K562 (cell line): ENCODE measurements around the gene PPM1F. TPM values are rescaled to one million over a fixed set of nuclear protein-coding genes. Genes with fewer than 3 reads are reported as not detected.

ENCODE experiments used
- ARNT ChIP-seq, 2 experiments: fragments of 450-650 bp; IDR thresholded peaks; 2 replicates each; pipeline ENCODE4 v1.6.1; 2016; ENCODE audit warnings: mild to moderate bottlenecking in 1 of 2
- ASH1L ChIP-seq: fragments of 450-650 bp; IDR thresholded peaks from 2 replicates; pipeline ENCODE4 v1.6.1; 2018; ENCODE audit warnings: borderline replicate concordance, mild to moderate bottlenecking, low read depth; ENCODE audit not compliant: partially characterized antibody
- CBFB ChIP-seq: sonication (generic); formaldehyde crosslinking; IDR thresholded peaks from 2 replicates; pipeline ENCODE4 v1.4.0; 2020; ENCODE audit warnings: mild to moderate bottlenecking, missing genetic modification reagents
- GATAD2A ChIP-seq: fragments of 450-650 bp; IDR thresholded peaks from 2 replicates; pipeline ENCODE4 v1.6.1; 2017
- MAFF ChIP-seq: IDR thresholded peaks from 2 replicates; pipeline ENCODE4 v1.6.1; 2012; ENCODE audit warnings: low read length, improper control_type of control experiment
- MAFK ChIP-seq: IDR thresholded peaks from 2 replicates; pipeline ENCODE4 v1.6.1; 2011; ENCODE audit warnings: low read length, improper control_type of control experiment
- MBD2 ChIP-seq: sonication (generic); IDR thresholded peaks from 2 replicates; pipeline ENCODE4 v1.6.1; 2016; ENCODE audit warnings: low read depth, borderline replicate concordance
- MED1 ChIP-seq: sonication (generic); formaldehyde crosslinking; IDR thresholded peaks from 2 replicates; pipeline ENCODE4 v1.8.1; 2023; ENCODE audit warnings: missing genetic modification reagents, borderline replicate concordance
- NFATC3 ChIP-seq: fragments of 450-650 bp; IDR thresholded peaks from 2 replicates; pipeline ENCODE4 v1.6.1; 2017; ENCODE audit warnings: mild to moderate bottlenecking
- POLR2AphosphoS2 ChIP-seq: IDR thresholded peaks from 2 replicates; pipeline ENCODE4 v1.6.1; 2012; ENCODE audit warnings: low read length, improper control_type of control experiment
- RHOXF2B ChIP-seq: fragments of 250-450 bp; sonication (Bioruptor Pico); conservative IDR thresholded peaks from 2 replicates; pipeline ENCODE4 v1.5.1; 2021
- SIN3A ChIP-seq, 2 experiments: fragments of 150-350 bp in 1 of 2; IDR thresholded peaks; 2 replicates each; pipeline ENCODE4 v1.6.1; 2011 to 2016; ENCODE audit warnings: borderline replicate concordance in 2 of 2, low read depth in 2 of 2, low read length in 2 of 2, mild to moderate bottlenecking in 2 of 2, moderate library complexity in 2 of 2; ENCODE audit not compliant: control insufficient read depth in 1 of 2
- ZFX ChIP-seq: sonication (generic); formaldehyde crosslinking; IDR thresholded peaks from 2 replicates; pipeline ENCODE4 v1.8.0; 2022; ENCODE audit warnings: mild to moderate bottlenecking, missing genetic modification reagents, moderate library complexity
- ZNF311 ChIP-seq: fragments of 250-450 bp; sonication (Bioruptor Pico); IDR thresholded peaks from 2 replicates; pipeline ENCODE4 v1.4.0; 2020; ENCODE audit warnings: mild to moderate bottlenecking, moderate library complexity
- ZNF584 ChIP-seq: fragments of 200-800 bp; sonication (Bioruptor generic); IDR thresholded peaks from 2 replicates; pipeline ENCODE4 v1.6.1; 2016; ENCODE audit warnings: low read depth, mild to moderate bottlenecking, missing genetic modification characterization, missing compliant biosample characterization
- polyA plus RNA-seq, 8 experiments: library from polyadenylated mRNA; depleted of rRNA in 4 of 8; stranded (reverse) in 5 of 8; unstranded in 3 of 8; fragments of >200 nt; fragmentation: Nextera tagmentation in 2 of 8; fragmentation: Illumina TruSeq in 1 of 8; extraction: Ambion mirVana in 2 of 8; extraction: Trizol in 1 of 8; gene quantifications; 2 replicates each; pipeline versions ENCODE4 v1.2.1 to v1.2.3, GENCODE V29; 2011 to 2014; ENCODE audit warnings: inconsistent platforms in 1 of 8, missing spikeins in 1 of 8
- total RNA-seq, 7 experiments: library from RNA; depleted of rRNA in 6 of 7; stranded (reverse); fragments of >200 nt in 6 of 7; fragmentation: Illumina TruSeq in 2 of 7; extraction: Trizol in 2 of 7; gene quantifications; 2 replicates each; pipeline versions ENCODE4 v1.2.1 to v1.2.3, GENCODE V29; 2011 to 2021; ENCODE audit warnings: low replicate concordance in 1 of 7
- TF ChIP-seq, protein P1 (sequence below): fragments of 450-650 bp; IDR thresholded peaks from 2 replicates; pipeline ENCODE4 v1.7.0; 2016; ENCODE audit warnings: borderline replicate concordance
- TF ChIP-seq, protein P2 (sequence below), 2 experiments: fragments of 450-650 bp in 1 of 2; sonication (generic) in 1 of 2; formaldehyde crosslinking in 1 of 2; IDR thresholded peaks in 1 of 2; conservative IDR thresholded peaks in 1 of 2; 2 replicates each; pipeline versions ENCODE4 v1.6.1 to v1.8.1; 2016 to 2023; ENCODE audit warnings: mild to moderate bottlenecking in 2 of 2, moderate library complexity in 2 of 2, inconsistent platforms in 1 of 2, missing genetic modification reagents in 1 of 2
- TF ChIP-seq, protein P3 (sequence below): fragments of 450-650 bp; formaldehyde crosslinking; IDR thresholded peaks from 2 replicates; pipeline ENCODE4 v1.4.0; 2020; ENCODE audit warnings: mild to moderate bottlenecking, moderate library complexity
- TF ChIP-seq, protein P4 (sequence below): IDR thresholded peaks from 3 replicates; pipeline ENCODE4 v1.6.1; 2011; ENCODE audit warnings: borderline replicate concordance, mild to moderate bottlenecking, moderate library complexity; ENCODE audit not compliant: insufficient read length; ENCODE audit errors: extremely low read depth
- TF ChIP-seq, protein P5 (sequence below): fragments of 250-450 bp; sonication (Bioruptor Pico); IDR thresholded peaks from 2 replicates; pipeline ENCODE4 v1.8.0; 2021; ENCODE audit warnings: moderate library complexity, mild to moderate bottlenecking, inconsistent platforms

Gene PPM1F
- total and polyA plus RNA-seq, 9 of the 15 experiments (the other 6 are each of a cell fraction or from before 2014, with no cell fraction given) = 2.1 to 159 (median 64.0) TPM

DNA sequence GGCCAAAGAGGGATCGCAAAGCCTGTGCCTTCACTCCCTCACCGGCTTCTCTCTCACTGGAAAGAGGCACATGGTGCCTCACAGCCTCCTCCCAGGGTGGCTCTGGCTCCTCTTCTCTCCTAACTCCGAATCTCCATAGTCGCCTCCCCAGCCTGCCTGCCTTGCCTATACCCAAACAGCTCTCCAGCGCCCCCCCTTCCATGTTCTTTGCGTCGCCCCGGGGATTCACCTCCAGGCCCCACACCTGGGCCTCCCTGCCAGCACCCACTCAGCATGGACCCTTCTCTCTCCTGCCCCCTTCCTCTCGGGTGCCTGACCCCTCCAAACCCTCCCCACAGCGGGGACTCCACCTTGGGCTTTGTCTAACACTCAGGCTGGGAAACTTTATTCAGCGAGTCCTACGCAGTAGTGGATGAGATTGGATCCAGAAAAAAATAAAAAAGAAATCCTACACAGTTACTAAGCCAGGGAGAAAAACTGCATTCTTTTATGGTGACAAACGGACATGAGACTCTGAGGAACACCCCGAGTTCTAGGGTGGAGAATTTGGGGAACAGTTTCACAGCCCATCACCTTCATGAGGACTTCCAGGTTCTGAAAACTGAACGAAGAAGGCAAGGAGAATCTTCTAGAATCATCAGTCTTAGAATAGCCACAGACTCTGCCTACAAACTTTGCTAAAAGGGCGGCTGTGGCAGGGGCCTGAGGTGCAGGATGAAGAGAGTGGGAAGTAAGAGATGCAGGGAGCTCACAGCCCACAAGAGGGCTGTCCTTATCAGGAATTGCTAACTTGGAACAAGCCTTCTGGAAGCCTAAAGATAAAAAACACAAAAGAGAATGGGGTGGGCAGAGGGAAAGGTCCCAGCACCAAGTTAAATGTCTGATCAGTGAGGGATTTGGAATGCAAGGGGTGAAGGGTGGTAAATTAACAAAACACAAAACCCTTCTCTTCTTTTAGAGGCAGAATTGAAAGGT, 5.3 kb downstream of the PPM1F start (continued):
- no peak for TF ChIP-seq ASH1L
- TF ChIP-seq, protein P1, sequence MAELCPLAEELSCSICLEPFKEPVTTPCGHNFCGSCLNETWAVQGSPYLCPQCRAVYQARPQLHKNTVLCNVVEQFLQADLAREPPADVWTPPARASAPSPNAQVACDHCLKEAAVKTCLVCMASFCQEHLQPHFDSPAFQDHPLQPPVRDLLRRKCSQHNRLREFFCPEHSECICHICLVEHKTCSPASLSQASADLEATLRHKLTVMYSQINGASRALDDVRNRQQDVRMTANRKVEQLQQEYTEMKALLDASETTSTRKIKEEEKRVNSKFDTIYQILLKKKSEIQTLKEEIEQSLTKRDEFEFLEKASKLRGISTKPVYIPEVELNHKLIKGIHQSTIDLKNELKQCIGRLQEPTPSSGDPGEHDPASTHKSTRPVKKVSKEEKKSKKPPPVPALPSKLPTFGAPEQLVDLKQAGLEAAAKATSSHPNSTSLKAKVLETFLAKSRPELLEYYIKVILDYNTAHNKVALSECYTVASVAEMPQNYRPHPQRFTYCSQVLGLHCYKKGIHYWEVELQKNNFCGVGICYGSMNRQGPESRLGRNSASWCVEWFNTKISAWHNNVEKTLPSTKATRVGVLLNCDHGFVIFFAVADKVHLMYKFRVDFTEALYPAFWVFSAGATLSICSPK = no peak
- TF ChIP-seq, protein P2, sequence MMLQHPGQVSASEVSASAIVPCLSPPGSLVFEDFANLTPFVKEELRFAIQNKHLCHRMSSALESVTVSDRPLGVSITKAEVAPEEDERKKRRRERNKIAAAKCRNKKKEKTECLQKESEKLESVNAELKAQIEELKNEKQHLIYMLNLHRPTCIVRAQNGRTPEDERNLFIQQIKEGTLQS (IDR thresholded peaks at IDR 0.05) = no peak
- TF ChIP-seq, protein P2 (CRISPR knock-in tag; conservative IDR thresholded peaks at IDR 0.05) = peak; percentile 94; the same call in 1 of the 2 replicates
- no peak for TF ChIP-seq ARNT (IDR thresholded peaks at IDR 0.05)
- no peak for TF ChIP-seq RHOXF2B (CRISPR knock-in tag)
- TF ChIP-seq, protein P3, sequence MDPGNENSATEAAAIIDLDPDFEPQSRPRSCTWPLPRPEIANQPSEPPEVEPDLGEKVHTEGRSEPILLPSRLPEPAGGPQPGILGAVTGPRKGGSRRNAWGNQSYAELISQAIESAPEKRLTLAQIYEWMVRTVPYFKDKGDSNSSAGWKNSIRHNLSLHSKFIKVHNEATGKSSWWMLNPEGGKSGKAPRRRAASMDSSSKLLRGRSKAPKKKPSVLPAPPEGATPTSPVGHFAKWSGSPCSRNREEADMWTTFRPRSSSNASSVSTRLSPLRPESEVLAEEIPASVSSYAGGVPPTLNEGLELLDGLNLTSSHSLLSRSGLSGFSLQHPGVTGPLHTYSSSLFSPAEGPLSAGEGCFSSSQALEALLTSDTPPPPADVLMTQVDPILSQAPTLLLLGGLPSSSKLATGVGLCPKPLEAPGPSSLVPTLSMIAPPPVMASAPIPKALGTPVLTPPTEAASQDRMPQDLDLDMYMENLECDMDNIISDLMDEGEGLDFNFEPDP = no peak
- no peak for TF ChIP-seq POLR2AphosphoS2
- peak; percentile 58; the same call in 1 of the 2 replicates for TF ChIP-seq MAFK
- TF ChIP-seq MED1 (CRISPR knock-in tag) = no peak
- TF ChIP-seq MBD2 = no peak
- no peak for TF ChIP-seq ZFX (CRISPR knock-in tag)
- TF ChIP-seq, protein P4, sequence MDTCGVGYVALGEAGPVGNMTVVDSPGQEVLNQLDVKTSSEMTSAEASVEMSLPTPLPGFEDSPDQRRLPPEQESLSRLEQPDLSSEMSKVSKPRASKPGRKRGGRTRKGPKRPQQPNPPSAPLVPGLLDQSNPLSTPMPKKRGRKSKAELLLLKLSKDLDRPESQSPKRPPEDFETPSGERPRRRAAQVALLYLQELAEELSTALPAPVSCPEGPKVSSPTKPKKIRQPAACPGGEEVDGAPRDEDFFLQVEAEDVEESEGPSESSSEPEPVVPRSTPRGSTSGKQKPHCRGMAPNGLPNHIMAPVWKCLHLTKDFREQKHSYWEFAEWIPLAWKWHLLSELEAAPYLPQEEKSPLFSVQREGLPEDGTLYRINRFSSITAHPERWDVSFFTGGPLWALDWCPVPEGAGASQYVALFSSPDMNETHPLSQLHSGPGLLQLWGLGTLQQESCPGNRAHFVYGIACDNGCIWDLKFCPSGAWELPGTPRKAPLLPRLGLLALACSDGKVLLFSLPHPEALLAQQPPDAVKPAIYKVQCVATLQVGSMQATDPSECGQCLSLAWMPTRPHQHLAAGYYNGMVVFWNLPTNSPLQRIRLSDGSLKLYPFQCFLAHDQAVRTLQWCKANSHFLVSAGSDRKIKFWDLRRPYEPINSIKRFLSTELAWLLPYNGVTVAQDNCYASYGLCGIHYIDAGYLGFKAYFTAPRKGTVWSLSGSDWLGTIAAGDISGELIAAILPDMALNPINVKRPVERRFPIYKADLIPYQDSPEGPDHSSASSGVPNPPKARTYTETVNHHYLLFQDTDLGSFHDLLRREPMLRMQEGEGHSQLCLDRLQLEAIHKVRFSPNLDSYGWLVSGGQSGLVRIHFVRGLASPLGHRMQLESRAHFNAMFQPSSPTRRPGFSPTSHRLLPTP = no peak
- peak in 1 of 2 experiments; percentile 19; a peak in 1 of 4 replicates for TF ChIP-seq SIN3A (IDR thresholded peaks at IDR 0.05; ENCODE audit: borderline replicate concordance in 2 of 2, control insufficient read depth in 1 of 2, low read depth in 2 of 2, low read length in 2 of 2)
- no peak for TF ChIP-seq GATAD2A
- no peak for TF ChIP-seq ZNF311
- TF ChIP-seq MAFF = peak; percentile 45
- no peak for TF ChIP-seq ZNF584 (CRISPR knock-in tag)
- TF ChIP-seq, protein P5, sequence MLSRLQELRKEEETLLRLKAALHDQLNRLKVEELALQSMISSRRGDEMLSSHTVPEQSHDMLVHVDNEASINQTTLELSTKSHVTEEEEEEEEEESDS (CRISPR knock-in tag) = no peak
- TF ChIP-seq CBFB (CRISPR knock-in tag) = no peak
- TF ChIP-seq NFATC3 = no peak
